KMS-11 (cell line): ENCODE results near the gene TMIGD2.

Experiments used
- H2AFZ ChIP-seq: fragments of 200-600 bp; sonication (generic); 2 replicates; pipeline ENCODE4 v1.6.1; 2016; ENCODE audit warnings: antibody characterized with exemption, mixed run types, low read depth
- H3K27ac ChIP-seq: fragments of 200-600 bp; sonication (generic); 2 replicates; pipeline ENCODE4 v1.6.1; 2016; ENCODE audit warnings: mild to moderate bottlenecking, mixed run types
- H3K27me3 ChIP-seq: fragments of 200-600 bp; sonication (generic); 2 replicates; pipeline ENCODE4 v1.6.1; 2017; ENCODE audit warnings: mild to moderate bottlenecking, low read depth, mixed run types, moderate library complexity; ENCODE audit not compliant: insufficient read depth
- H3K36me3 ChIP-seq: fragments of 200-600 bp; sonication (generic); 2 replicates; pipeline ENCODE4 v1.6.1; 2017; ENCODE audit warnings: mild to moderate bottlenecking, mixed run types; ENCODE audit not compliant: insufficient read depth
- H3K4me1 ChIP-seq: fragments of 200-600 bp; sonication (generic); 2 replicates; pipeline ENCODE4 v1.6.1; 2016; ENCODE audit warnings: mild to moderate bottlenecking, low read depth, mixed run types; ENCODE audit not compliant: poor library complexity, severe bottlenecking
- H3K4me2 ChIP-seq: fragments of 200-600 bp; sonication (generic); 2 replicates; pipeline ENCODE4 v1.7.0; 2016; ENCODE audit warnings: mild to moderate bottlenecking, mixed run types
- H3K4me3 ChIP-seq: fragments of 200-600 bp; sonication (generic); IDR thresholded peaks from 2 replicates; pipeline ENCODE4 v1.6.1; 2017; ENCODE audit warnings: low read depth, low read length, mixed read lengths; ENCODE audit not compliant: insufficient read depth
- H3K79me2 ChIP-seq: fragments of 200-600 bp; sonication (generic); 2 replicates; pipeline ENCODE4 v1.6.1; 2016; ENCODE audit warnings: low read depth, mixed run types; ENCODE audit not compliant: insufficient read depth
- H3K9ac ChIP-seq: fragments of 200-600 bp; sonication (generic); 2 replicates; pipeline ENCODE4 v1.6.1; 2016; ENCODE audit warnings: mild to moderate bottlenecking, mixed run types
- H4K20me1 ChIP-seq: fragments of 200-600 bp; sonication (generic); 2 replicates; pipeline ENCODE4 v1.6.1; 2016; ENCODE audit warnings: mild to moderate bottlenecking, mixed run types; ENCODE audit not compliant: insufficient read depth
- TF ChIP-seq, protein P1 (sequence below): fragments of 200-600 bp; sonication (generic); conservative IDR thresholded peaks from 2 replicates; pipeline ENCODE4 v1.6.1; 2017; ENCODE audit warnings: low read depth, mild to moderate bottlenecking, antibody characterized with exemption, low read length, moderate library complexity, mixed read lengths

Gene TMIGD2

DNA sequence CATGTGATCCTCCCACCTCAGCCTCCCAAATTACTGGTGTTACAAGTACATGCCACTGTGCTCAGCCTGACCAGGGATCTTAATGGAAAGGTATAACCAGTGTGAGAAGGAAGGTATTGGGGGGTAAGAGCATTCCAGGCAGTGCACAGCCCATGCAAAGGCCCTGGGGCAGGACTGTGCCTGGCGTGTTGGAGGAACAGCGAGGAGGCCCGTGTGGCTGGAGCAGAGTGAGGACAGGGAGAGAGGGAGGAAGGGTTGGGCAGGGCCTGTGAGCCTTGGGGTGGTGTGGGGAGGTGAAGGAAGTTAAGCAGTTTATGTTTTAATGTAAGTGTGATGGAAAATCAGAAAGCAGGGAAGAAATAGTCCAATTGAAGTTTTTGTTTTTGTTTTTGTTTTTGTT lies 1.6 kb downstream of the TMIGD2 start:
- H3K4me1 ChIP-seq = no peaks in the 10 kb centered on the region
- H3K4me3 ChIP-seq = no peak overlapping the region
- TF ChIP-seq, protein P1, sequence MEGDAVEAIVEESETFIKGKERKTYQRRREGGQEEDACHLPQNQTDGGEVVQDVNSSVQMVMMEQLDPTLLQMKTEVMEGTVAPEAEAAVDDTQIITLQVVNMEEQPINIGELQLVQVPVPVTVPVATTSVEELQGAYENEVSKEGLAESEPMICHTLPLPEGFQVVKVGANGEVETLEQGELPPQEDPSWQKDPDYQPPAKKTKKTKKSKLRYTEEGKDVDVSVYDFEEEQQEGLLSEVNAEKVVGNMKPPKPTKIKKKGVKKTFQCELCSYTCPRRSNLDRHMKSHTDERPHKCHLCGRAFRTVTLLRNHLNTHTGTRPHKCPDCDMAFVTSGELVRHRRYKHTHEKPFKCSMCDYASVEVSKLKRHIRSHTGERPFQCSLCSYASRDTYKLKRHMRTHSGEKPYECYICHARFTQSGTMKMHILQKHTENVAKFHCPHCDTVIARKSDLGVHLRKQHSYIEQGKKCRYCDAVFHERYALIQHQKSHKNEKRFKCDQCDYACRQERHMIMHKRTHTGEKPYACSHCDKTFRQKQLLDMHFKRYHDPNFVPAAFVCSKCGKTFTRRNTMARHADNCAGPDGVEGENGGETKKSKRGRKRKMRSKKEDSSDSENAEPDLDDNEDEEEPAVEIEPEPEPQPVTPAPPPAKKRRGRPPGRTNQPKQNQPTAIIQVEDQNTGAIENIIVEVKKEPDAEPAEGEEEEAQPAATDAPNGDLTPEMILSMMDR = no peak
- H3K4me2 ChIP-seq = no peak overlapping the region
- H3K36me3 ChIP-seq = no peaks in the 10 kb centered on the region
- no peak overlapping the region for H3K9ac ChIP-seq
- no peak overlapping the region for H3K27ac ChIP-seq
- H3K27me3 ChIP-seq = peaks cover 24% of the 10 kb centered on the region; the same call in 1 of the 2 replicates
- no peaks in the 10 kb centered on the region for H4K20me1 ChIP-seq
- no peak overlapping the region for H2AFZ ChIP-seq
- H3K79me2 ChIP-seq = no peaks in the 10 kb centered on the region

DNA sequence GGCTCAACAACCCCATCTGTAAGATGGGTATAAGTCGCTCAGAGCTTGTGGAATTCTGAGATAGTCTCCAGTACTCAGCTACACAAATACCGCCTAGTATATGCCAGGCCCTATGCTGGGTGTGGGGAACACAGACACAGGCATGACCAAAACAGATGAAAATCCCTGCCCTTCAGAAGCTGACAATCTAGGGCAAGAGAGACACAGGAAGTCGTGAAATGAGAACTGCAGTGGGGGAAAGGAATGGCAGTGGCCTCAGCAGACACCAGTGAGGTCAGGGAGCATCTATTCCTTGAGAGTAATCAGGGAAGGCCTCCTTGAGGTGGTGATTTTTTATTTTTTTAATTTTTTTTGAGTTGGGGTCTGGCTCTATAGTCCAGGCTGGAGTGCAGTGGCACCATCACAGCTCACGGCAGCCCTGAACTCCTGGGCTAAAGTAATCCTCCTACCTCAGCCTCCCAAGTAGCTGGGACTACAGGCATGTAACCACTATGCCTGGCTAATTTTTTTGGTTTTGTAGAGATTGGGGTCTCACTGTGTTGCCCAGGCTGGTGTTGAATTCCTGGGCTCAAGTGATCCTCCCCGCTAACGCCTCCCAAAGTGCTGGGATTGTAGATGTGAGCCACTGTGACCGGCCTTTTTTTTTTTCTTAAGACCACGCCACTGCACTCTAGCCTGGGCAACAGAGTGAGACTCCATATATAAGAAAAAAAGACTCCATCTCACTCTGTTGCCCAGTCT lies 3.2 kb downstream of the TMIGD2 start:
- no peak overlapping the region for H3K27ac ChIP-seq
- no peak overlapping the region for H2AFZ ChIP-seq
- no peaks in the 10 kb centered on the region for H3K79me2 ChIP-seq
- H3K4me1 ChIP-seq = no peaks in the 10 kb centered on the region
- no peaks in the 10 kb centered on the region for H3K36me3 ChIP-seq
- H3K9ac ChIP-seq = no peak overlapping the region
- no peaks in the 10 kb centered on the region for H4K20me1 ChIP-seq
- TF ChIP-seq, protein P1 = no peak
- no peak overlapping the region for H3K4me3 ChIP-seq
- H3K4me2 ChIP-seq = no peak overlapping the region
- peaks cover 37% of the 10 kb centered on the region; the same call in 1 of the 2 replicates for H3K27me3 ChIP-seq

DNA sequence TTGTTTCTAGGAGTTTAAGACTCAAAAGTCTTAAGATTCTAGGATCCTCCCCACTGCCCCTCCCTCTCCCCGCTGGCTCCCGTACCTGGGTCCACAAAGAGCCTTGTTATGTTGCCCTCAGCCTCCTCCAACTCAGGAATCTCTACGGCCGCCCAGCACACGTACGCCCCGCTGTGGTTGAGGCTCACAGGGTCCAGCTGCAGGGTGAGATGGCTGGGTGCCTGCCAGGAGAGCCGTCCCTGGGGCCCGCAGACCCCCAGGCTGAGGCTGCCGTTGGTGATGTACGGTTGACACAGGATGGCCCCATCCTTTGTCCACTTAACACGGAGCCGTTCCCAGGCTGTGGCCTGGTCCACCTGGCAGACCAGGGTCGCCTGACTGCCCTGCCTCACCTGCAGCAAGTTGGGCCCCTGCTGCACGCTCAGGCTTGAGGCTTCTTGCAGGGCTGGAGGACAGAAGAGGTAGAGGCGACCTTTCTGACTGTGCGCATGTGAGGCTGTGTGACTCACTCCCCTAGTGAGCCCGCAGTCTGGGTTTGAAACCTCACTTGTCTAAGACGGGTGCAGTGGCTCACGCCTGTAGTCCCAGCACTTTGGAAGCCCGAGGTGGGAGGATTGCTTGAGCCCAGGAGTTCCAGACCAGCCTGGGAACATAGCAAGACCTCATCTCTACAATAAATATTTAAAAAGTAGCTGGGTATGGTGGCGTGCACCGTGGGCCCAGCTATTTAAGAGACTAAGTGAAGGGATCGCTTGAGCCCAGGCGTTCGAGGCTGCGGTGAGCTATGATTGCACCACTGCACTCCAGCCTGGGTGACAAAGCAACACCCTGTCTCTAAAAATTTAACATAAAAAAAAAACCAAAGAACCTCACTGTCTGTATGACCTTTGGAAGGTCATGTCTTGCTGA lies 4.0 kb downstream of the TMIGD2 start:
- TF ChIP-seq, protein P1 = no peak
- Histone ChIP-seq H4K20me1 (no peaks in the 10 kb centered on the region), H2AFZ (no peak overlapping the region), H3K4me1 (no peaks in the 10 kb centered on the region), H3K36me3 (no peaks in the 10 kb centered on the region), H3K9ac (no peak overlapping the region), H3K79me2 (no peaks in the 10 kb centered on the region), H3K4me3 (no peak overlapping the region), H3K27ac (no peak overlapping the region), H3K27me3 (peaks cover 46% of the 10 kb centered on the region; the same call in 1 of the 2 replicates), H3K4me2 (no peak overlapping the region)

DNA sequence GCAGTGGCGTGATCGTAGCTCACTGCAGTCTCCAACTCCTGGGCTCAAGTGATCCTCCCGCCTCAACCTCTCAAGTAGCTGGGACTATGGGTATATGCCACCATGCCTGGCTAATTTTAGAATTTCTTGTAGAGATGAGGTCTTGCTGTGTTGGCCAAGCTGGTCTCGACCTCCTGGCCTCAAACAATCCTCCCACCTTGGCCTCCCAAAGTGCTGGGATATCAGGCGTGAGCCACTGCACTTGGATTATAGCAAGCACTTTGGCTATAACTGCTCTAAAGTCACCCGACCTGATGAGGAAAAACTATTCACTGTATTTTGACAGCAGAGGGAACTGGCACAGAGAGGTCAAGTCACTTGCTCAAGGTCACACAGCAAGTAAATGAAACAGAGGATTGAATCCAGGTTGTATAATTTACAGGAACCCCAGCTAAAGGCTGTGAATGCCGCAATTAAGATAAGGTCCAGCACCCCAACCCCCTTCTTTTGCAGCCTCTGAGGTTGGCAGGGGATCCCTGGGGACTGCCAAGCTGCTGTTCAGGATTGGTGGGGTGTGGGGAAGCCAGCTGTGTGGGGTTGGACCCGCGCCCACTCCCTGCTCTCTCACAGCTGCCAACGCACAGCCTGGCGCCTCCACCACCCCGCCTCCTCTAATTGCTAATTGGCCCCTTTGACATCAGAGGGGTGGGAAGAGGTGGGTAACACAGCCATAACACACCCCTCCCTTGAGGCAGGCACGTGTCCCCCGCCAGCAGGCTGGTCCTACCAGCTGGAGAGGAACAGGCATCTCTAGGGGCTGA lies 6.0 kb downstream of the TMIGD2 start:
- no peak overlapping the region for H3K4me2 ChIP-seq
- H3K27ac ChIP-seq = no peak overlapping the region
- TF ChIP-seq, protein P1 = no peak

More for the DNA sequence above, 6.0 kb downstream of the TMIGD2 start:
- Histone ChIP-seq H3K4me3 (no peak overlapping the region), H3K27me3 (peaks cover 63% of the 10 kb centered on the region), H3K9ac (no peak overlapping the region), H3K79me2 (no peaks in the 10 kb centered on the region), H4K20me1 (no peaks in the 10 kb centered on the region), H3K4me1 (no peaks in the 10 kb centered on the region), H2AFZ (no peak overlapping the region), H3K36me3 (no peaks in the 10 kb centered on the region)
